Measurements from ENCODE around the gene CLMN.

Gene CLMN

DNA sequence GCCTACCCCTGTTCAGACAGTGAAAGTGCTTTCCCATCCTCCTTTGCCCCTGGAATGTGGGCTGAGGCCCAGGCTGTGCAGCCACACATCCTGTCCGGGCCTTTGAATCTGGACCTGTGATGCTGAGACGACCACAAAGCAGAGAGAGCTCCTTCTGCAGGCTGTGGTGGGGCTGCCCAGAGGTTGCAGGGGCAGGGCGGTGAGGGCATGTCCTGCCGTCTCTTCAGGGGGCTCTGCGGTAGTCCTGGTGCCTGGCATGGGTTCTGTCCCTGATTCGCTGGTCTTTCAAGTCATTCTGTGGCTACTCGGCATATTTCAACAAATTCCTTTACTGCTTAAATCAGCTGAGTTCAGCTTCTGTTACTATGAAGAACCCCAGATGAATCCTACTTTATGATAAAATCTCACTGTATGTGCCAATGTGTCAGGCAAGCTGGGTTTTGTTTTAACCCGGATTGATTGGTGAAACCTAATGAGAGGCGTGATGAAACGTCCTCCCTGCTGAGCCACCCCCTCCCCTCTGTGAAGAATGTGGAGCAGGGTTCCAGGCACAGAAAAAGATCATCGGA lies 99.0 kb downstream of the CLMN start:
- TF ChIP-seq, protein P1, sequence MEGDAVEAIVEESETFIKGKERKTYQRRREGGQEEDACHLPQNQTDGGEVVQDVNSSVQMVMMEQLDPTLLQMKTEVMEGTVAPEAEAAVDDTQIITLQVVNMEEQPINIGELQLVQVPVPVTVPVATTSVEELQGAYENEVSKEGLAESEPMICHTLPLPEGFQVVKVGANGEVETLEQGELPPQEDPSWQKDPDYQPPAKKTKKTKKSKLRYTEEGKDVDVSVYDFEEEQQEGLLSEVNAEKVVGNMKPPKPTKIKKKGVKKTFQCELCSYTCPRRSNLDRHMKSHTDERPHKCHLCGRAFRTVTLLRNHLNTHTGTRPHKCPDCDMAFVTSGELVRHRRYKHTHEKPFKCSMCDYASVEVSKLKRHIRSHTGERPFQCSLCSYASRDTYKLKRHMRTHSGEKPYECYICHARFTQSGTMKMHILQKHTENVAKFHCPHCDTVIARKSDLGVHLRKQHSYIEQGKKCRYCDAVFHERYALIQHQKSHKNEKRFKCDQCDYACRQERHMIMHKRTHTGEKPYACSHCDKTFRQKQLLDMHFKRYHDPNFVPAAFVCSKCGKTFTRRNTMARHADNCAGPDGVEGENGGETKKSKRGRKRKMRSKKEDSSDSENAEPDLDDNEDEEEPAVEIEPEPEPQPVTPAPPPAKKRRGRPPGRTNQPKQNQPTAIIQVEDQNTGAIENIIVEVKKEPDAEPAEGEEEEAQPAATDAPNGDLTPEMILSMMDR (IDR thresholded peaks at IDR 0.05; ENCODE audit: low read depth, low read length), result no peak
- peak; percentile 19 to 49 for DNase-seq (ENCODE audit: low read depth in 2 of 2)
- H3K4me3 ChIP-seq (replicated peaks in 1 of 2; ENCODE audit: low read depth in 2 of 2, low read length in 2 of 2), result no peak overlapping the region

DNA sequence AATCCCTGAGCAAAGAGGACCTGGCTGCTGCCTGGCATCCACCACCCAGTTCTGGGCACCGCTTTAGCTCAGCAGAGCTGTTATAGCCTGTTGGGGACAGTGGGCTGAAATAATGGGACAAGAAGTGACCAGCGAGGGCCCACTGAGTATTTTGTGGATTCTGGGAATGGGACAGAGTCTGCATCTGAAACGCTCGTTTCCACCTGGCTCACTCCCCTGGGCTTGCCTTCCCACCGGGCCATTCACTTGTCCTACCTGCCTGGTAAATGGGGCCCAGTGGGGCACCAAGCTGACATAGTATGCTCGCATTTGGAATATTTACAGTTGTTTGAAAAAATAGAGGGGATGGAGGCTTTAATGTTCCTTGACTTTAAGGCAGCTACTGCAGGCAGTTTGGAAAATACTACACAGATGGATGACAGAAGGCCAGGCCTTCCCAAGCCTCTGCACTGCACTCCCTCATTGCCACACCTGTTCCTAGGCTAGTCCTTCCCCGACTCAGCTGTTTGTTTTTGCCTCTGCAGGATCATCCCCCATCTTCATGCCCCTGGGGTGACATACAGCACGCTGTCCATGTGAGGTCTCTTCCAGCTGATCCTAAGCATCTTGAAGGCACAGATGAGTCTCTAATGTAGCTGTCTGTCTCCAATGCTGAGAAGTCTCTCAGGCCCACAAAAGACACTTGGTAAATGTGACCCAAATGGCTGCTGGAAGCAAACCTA lies 101.1 kb downstream of the CLMN start:
- TF ChIP-seq, protein P1 (IDR thresholded peaks at IDR 0.05; ENCODE audit: low read depth, low read length), result no peak
- H3K4me3 ChIP-seq (replicated peaks in 1 of 2; ENCODE audit: low read depth in 2 of 2, low read length in 2 of 2), result no peak overlapping the region
- DNase-seq (ENCODE audit: low read depth in 2 of 2), result no peak

DNA sequence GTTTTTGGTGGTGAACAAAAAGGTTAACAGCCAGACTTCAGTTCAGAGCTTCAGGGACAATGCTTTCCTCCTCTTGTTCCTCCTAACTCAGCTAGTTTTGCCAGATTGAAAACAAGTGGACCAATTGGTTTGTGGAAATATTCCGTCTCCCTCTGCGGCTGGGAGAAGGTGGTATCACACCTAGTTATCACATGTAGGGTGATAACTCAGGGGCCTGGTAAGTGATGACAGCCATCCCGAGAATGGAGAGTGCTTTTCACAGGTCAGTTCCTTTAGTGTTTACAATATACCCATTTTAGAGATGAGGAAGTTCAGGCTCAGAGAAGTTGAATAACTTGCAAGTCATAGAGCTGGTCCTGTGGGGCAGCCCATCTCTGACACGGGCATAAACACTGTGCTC lies 101.7 kb downstream of the CLMN start:
- TF ChIP-seq, protein P1 (IDR thresholded peaks at IDR 0.05; ENCODE audit: low read depth, low read length), result no peak
- no peak overlapping the region for H3K4me3 ChIP-seq (replicated peaks in 1 of 2; ENCODE audit: low read depth in 2 of 2, low read length in 2 of 2)
- no peak for DNase-seq (ENCODE audit: low read depth in 2 of 2)

DNA sequence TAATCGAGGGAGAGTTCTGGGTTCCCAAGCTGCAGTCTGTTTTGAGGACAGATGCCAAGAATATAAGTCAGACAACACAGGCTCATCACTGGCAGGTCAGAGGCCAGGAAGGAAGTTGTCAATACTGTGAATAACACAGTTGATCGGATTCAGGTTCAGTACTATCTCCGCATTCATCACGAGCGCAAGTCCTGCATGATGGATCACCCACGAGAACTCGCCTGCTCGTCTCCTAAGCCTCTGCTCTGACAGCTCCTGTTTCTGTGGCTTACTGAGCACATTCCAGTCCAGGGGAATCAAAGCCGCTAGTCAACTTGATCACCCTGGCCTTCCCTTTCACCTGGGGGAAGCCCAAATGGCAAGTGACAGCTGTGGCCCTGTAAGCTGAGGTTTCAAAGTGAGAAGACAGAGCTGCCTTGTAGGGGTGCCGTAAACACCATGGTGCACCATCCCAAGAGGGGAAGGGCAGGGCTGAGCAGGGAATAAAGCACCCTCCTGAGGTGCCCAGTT lies 102.3 kb downstream of the CLMN start:
- peak in 1 of 2 donors; percentile 31 for DNase-seq (ENCODE audit: low read depth in 2 of 2)
- H3K4me3 ChIP-seq (replicated peaks in 1 of 2; ENCODE audit: low read depth in 2 of 2, low read length in 2 of 2), result no peak overlapping the region
- TF ChIP-seq, protein P1 (IDR thresholded peaks at IDR 0.05; ENCODE audit: low read depth, low read length), result no peak

DNA sequence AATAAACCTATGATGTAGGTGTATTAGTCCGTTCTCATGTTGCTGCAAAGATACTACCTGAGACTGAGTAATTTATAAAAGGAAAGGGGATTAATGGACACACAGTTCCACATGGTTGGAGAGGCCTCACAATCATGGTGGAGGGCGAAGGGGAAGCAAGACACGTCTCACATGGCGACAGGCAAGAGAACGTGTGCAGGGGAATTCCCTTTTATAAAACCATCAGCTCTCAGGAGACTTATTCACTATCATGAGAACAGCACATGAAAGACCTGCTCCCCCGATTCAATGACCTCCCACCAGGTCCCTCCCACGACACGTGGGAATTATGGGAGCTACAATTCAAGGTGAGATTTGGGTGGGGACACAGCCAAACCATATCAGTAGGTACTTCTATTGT lies 103.7 kb downstream of the CLMN start:
- H3K4me3 ChIP-seq (replicated peaks in 1 of 2; ENCODE audit: low read depth in 2 of 2, low read length in 2 of 2), result no peak overlapping the region
- TF ChIP-seq, protein P1 (IDR thresholded peaks at IDR 0.05; ENCODE audit: low read depth, low read length), result no peak
- DNase-seq (ENCODE audit: low read depth in 2 of 2), result no peak

DNA sequence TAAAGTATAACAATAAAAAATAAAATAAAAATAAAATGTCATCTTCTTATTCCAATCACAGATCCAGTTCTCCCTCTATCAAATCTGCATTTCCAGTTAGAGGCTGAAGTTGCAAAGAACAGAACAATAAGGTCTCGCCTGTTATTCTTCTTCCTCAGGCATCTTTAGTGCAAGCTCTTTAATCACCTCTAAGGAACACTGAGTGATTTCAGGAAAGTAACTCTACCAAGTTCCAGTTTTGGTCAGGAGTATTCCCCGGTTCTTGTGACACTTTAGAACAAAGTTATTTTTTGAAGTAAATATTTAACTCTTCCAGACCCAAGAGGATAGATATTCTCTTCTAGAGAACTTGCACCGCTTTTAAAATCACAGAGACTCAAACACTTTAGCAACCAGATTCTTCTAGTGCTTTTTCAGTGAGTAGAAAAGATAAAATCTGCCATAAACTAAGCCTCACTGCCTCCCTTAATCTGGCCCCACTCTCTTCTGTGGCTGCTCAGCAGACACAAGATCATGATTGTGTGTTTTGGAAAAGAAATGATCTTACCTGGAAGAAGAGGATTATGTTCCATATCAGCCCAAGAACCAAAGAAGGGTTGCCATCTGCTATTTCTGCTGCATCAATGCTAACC lies 104.5 kb downstream of the CLMN start:
- H3K4me3 ChIP-seq (replicated peaks in 1 of 2; ENCODE audit: low read depth in 2 of 2, low read length in 2 of 2), result no peak overlapping the region
- no peak for DNase-seq (ENCODE audit: low read depth in 2 of 2)
- TF ChIP-seq, protein P1 (IDR thresholded peaks at IDR 0.05; ENCODE audit: low read depth, low read length), result no peak

Data from cardiac fibroblast (primary cell).